AG04450 (cell line): ENCODE results near the gene LRP5. TPM values are rescaled to one million over a fixed set of nuclear protein-coding genes. Genes with fewer than 3 reads are reported as not detected.

Source experiments
- CTCF ChIA-PET: fragments of 300-600, 350-600 bp; formaldehyde crosslinking; extraction: SDS; loops from one replicate; lab custom pipeline; 2022; ENCODE audit warnings: antibody characterized with exemption, inconsistent platforms; lab: Charles Lee
- POLR2A ChIA-PET: fragments of 350-600 bp; formaldehyde crosslinking; extraction: SDS; loops from one replicate; lab custom pipeline; 2021; ENCODE audit warnings: antibody characterized with exemption, inconsistent platforms; lab: Yijun Ruan, JAX
- DNase-seq: peaks from one replicate; pipeline ENCODE4 v3.0.0-alpha.2; 2011; ENCODE audit warnings: low read depth, low spot score
- H3K27ac ChIP-seq: one replicate; pipeline ENCODE4 v1.5.1; 2012; ENCODE audit warnings: low read depth, low read length, control low read depth
- H3K27me3 ChIP-seq: one replicate; pipeline ENCODE4 v1.6.0; 2012; ENCODE audit warnings: low read length; ENCODE audit not compliant: control insufficient read depth, insufficient read depth
- H3K4me3 ChIP-seq: 2 replicates; pipeline ENCODE4 v1.5.1; 2011; ENCODE audit warnings: mild to moderate bottlenecking, low read depth, low read length, control low read depth
- H3K9me3 ChIP-seq: 2 replicates; pipeline ENCODE4 v1.5.1; 2012; ENCODE audit warnings: low read length; ENCODE audit not compliant: control insufficient read depth, insufficient read depth
- polyA plus RNA-seq: library from polyadenylated mRNA; depleted of rRNA; stranded (reverse); fragments of >200 nt; gene quantifications from 2 replicates; pipeline ENCODE4 v1.2.3, GENCODE V29; 2011
- TF ChIP-seq, protein P1 (sequence below): IDR thresholded peaks from 2 replicates; pipeline ENCODE4 v1.5.1; 2011; ENCODE audit warnings: low read depth, low read length, control low read depth, inconsistent platforms

LRP5 gene
- polyA plus RNA-seq, 1 experiment = 4.9 TPM

- TF ChIP-seq, protein P1, sequence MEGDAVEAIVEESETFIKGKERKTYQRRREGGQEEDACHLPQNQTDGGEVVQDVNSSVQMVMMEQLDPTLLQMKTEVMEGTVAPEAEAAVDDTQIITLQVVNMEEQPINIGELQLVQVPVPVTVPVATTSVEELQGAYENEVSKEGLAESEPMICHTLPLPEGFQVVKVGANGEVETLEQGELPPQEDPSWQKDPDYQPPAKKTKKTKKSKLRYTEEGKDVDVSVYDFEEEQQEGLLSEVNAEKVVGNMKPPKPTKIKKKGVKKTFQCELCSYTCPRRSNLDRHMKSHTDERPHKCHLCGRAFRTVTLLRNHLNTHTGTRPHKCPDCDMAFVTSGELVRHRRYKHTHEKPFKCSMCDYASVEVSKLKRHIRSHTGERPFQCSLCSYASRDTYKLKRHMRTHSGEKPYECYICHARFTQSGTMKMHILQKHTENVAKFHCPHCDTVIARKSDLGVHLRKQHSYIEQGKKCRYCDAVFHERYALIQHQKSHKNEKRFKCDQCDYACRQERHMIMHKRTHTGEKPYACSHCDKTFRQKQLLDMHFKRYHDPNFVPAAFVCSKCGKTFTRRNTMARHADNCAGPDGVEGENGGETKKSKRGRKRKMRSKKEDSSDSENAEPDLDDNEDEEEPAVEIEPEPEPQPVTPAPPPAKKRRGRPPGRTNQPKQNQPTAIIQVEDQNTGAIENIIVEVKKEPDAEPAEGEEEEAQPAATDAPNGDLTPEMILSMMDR = no peak
- DNase-seq = no peak
- POLR2A ChIA-PET = no interaction called here
- CTCF ChIA-PET = interaction anchor here (1.0 kb wide), 1 partner anchor 9 kb away, joined by 5 read pairs; no protein-coding TSS in a partner anchor
- Histone ChIP-seq H3K9me3 (no peaks in the 10 kb centered on the region), H3K27ac (no peak overlapping the region), H3K27me3 (no peaks in the 10 kb centered on the region), H3K4me3 (no peak overlapping the region)
These were observed 46.1 kb upstream of the LRP5 start for GRCh38 chr11:68266121-68266891.

DNA sequence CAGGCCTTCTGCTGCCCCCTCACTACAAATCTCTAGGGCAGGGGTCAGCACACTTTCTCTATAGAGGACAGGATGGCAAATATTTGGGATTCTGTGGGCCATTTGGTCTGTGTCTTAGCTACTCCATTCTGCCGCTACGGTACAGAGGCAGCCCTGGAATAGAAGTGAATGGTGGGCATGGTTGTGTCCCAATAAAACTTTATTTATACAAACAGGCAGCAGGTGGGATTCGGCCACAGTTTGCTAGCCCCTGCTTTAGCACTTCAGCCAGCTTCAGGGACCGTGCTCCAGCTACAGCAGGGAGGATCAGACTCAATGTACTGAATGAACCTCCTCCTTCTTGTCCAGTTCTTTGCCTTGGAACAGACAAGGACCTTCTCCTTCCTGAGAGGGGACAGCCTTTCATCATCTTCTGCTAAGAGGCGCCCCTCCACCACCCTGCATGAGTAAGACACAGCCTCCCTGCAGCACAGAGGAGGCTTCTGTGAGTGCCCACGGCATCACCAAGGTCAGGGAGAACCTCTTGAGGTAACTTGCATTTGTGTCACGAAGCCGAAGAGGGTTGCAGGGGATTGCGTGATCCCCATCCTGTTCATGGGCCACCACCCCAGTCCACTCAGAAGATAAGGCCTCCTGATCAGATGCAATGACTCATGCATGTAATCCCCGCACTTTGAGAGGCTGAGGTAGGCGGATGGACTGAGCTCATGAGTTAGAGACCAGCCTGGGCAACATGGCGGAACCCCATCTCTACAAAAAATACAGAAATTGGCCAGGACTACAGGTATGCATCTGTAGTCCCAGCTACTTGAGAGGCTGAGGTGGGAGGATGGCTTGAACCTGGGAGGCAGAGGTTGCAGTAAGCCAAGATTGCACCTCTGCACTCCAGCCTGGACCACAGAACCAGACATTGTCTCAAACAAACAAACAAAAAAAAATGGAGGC is 45.2 kb upstream of the LRP5 start:
- Histone ChIP-seq H3K9me3 (no peaks in the 10 kb centered on the region; the same call in 1 of the 2 replicates), H3K27ac (no peak overlapping the region), H3K27me3 (no peaks in the 10 kb centered on the region), H3K4me3 (no peak overlapping the region)
- CTCF ChIA-PET = interaction anchor here (1.7 kb wide), 1 partner anchor 10 kb away, joined by 8 read pairs; no protein-coding TSS in a partner anchor
- DNase-seq = no peak
- TF ChIP-seq, protein P1 = no peak
- POLR2A ChIA-PET = interaction anchor here (0.6 kb wide), 1 partner anchor 42 kb away, joined by 9 read pairs; no protein-coding TSS in a partner anchor

DNA sequence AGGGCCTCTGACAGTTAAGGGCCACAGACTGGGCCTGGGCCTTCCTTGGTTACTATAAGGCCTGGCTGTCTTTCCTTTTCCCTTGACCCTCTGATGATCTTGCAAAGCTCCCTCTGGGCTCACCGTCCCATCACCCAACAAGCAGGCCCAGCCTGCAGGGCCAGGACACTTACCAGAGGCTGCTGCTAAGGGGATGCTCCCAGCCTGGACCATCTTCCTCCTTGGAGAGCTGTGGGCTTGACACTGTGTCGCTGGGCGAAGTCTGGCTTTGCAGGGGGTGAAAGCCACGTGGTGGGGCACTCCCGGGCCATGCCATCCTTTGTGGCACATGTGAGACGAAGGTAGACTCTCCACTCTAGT is 44.5 kb upstream of the LRP5 start:
- Histone ChIP-seq H3K27ac (no peak overlapping the region), H3K9me3 (no peaks in the 10 kb centered on the region; the same call in 1 of the 2 replicates), H3K4me3 (no peak overlapping the region), H3K27me3 (no peaks in the 10 kb centered on the region)
- ChIA-PET POLR2A (no interaction called here), CTCF (interaction anchor here (1.7 kb wide), 1 partner anchor 11 kb away, joined by 8 read pairs; no protein-coding TSS in a partner anchor)
- TF ChIP-seq, protein P1 = no peak
- DNase-seq = no peak

- Histone ChIP-seq H3K27me3 (no peaks in the 10 kb centered on the region), H3K9me3 (no peaks in the 10 kb centered on the region; the same call in 1 of the 2 replicates), H3K27ac (peak overlapping the region; percentile 63), H3K4me3 (peak overlapping the region; percentile 34)
- POLR2A ChIA-PET = no interaction called here
- CTCF ChIA-PET = interaction anchor here (2.2 to 3.6 kb wide), 2 partner anchors 12 to 29 kb away, joined by 9 to 23 read pairs; no protein-coding TSS in a partner anchor
- peak; percentile 60 for DNase-seq
- TF ChIP-seq, protein P1 = no peak
These were observed 42.8 kb upstream of the LRP5 start for GRCh38 chr11:68269414-68270081.
